Activated CD4-positive, alpha-beta T cell treated with anti-CD3 and anti-CD28 coated beads, Interleukin-2, amount 50 U/mL, for 1 hour (primary cell): Measurements from ENCODE around the gene ASH1L.
A peak's percentile ranks its signal among the peaks of the same experiment; 100 is the strongest.

Experiments
- DNase-seq: peaks from one replicate; pipeline ENCODE4 v3.0.0-alpha.2; 2020

ASH1L gene

DNA sequence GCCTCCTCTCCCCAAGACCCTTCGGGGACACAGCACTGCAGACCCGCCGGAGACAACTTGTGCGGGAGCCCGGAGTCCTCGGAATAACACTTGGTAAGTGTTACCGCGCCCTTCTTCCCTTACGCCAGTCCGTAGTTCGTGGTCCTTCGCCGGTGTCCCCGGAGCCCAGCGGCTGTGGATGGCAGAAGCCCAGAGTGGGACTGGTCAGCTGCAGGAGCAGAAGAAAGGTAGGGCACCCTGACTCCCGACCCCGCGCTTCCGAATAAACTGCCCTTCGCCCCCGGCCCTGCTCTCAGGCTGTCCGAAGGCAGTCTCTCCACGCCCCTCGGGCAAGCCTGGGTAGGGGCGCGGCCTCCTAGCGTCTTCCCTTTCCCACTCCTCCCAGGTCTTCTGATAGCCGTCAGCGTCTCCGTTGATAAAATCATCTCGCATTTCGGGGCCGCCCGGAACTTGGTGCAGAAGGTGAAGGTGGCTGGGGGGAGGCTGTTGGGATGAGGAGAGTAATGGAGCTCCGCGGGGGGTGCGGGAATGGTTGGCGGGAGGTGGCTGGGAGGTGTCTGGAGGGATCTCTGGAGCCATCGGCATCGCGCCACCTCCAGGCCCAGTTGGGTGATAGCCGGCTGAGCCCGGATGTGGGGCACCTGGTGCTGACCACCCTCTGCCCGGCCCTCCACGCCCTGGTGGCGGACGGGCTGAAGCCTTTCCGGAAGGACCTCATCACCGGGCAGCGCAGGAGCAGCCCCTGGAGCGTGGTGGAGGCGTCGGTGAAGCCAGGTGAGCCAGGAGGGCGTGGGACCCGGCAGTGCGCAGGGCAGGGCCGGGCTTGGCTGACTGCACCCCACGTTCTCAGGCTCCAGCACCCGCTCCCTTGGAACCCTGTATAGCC, 237.6 kb downstream of the ASH1L start:
- DNase-seq = no peak

DNA sequence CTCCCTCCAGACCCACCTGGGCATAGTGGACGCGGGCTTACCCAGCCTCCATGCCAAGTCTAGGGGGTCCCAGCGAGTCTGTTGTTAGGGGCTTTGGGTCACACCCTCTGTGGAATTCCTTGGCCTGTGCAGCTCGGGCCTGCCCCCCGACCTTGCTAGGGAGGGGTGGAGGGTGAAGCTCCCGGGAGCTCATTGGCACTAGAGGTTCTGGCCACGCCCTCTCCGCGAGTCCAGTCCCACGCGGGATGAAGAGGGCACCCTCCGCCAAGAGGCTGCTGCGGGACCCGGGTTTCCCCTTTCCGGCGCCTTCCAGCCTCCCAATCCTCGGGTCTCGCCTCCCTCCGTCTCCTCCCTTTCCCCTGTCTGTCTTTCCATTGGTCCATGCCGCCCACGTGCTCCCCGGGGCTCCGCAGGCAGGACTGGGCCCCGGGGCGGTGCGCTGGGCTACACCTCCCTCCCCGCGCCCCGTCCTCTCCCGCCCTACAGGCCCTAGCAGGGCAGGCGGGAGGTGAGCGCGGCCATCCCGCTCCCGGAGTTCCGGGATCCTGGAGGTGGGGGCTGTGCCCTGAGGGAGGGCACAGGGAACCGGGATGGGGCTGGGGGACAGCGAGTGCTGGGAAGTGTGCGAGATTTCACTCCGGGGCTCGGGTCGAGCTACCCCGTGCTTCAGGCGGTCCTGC, 238.4 kb downstream of the ASH1L start:
- DNase-seq = peak; percentile 81

GRCh38 chr1:155323729-155324036, 238.9 kb downstream of the ASH1L start:
- DNase-seq = peak; percentile 73

- peak; percentile 87 for DNase-seq
These were observed 239.5 kb downstream of the ASH1L start for GRCh38 chr1:155322953-155323728.

DNA sequence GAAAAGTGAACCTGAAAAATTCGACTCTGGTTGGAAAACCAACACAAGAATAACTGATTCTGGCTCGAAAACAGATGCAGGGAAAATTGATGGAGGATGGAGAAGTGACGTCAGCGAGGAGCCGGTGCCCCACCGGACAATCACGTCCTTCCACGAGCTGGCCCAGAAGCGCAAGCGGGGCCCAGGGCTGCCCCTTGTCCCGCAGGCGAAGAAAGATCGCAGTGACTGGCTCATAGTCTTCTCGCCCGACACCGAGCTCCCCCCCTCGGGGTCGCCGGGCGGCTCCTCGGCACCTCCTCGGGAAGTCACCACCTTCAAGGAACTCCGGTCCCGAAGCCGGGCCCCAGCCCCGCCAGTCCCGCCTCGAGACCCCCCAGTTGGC, 240.0 kb downstream of the ASH1L start:
- DNase-seq = no peak

DNA sequence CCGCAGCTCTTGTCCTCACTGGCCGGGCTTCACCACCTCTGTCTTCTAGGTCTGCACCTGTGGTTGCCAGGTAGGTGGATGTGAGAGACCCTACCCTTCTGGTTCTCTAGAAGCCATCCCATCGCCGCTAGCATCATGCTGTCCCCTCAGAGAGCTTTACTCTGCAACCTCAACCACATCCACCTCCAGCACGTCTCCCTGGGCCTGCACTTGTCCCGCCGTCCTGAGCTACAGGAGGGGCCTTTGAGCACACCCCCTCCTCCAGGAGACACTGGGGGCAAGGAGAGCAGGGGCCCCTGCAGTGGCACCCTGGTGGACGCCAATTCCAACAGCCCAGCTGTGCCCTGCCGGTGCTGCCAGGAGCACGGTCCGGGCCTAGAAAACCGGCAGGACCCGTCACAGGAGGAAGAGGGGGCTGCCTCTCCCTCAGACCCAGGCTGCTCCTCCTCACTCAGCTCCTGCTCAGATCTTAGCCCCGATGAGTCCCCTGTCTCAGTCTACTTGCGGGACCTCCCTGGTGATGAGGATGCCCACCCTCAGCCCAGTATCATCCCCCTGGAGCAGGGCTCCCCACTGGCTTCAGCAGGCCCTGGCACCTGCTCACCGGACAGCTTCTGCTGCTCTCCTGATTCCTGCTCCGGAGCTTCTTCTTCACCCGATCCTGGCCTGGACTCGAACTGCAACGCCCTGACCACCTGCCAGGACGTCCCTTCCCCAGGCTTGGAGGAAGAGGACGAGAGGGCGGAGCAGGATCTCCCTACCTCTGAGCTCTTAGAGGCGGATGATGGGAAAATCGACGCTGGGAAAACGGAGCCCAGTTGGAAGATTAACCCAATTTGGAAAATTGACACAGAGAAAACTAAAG, 240.7 kb downstream of the ASH1L start:
- no peak for DNase-seq

- DNase-seq = peak; percentile 69
These were observed 241.7 kb downstream of the ASH1L start, which contains the start of gene RUSC1 for GRCh38 chr1:155320661-155321617. TSS of gene RUSC1 (plus strand) at chr1:155320894. CDS start at chr1:155321774, 880 bp downstream.

- no peak for DNase-seq
These were observed 242.4 kb downstream of the ASH1L start for GRCh38 chr1:155320252-155320651.

GRCh38 chr1:155319536-155319935, 243.1 kb downstream of the ASH1L start:
- no peak for DNase-seq

- no peak for DNase-seq
These were observed 244.5 kb downstream of the ASH1L start for GRCh38 chr1:155318082-155318481.

DNA sequence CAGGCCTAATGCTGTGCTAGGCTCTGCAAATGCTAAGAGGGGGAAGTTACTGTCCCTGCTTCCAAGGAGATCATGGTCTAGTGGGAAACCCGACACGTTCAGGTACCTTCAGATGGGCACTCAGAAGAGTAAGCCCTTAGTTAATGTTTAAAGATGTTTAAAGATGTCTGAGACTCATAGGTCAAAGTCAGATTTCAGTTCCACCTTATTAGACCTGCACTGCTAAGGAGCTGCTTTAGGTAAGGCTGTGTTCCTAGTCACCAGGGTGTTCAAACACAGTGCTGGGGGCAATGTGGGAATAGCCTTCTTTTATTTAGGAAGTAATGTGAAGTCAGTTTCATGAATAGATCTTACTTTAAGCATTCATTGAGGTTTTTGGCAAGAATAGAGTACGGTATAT, 245.7 kb downstream of the ASH1L start:
- no peak for DNase-seq

GRCh38 chr1:155313261-155313660, 249.3 kb downstream of the ASH1L start:
- no peak for DNase-seq

- no peak for DNase-seq
These were observed 253.1 kb downstream of the ASH1L start for GRCh38 chr1:155309423-155310021.

DNA sequence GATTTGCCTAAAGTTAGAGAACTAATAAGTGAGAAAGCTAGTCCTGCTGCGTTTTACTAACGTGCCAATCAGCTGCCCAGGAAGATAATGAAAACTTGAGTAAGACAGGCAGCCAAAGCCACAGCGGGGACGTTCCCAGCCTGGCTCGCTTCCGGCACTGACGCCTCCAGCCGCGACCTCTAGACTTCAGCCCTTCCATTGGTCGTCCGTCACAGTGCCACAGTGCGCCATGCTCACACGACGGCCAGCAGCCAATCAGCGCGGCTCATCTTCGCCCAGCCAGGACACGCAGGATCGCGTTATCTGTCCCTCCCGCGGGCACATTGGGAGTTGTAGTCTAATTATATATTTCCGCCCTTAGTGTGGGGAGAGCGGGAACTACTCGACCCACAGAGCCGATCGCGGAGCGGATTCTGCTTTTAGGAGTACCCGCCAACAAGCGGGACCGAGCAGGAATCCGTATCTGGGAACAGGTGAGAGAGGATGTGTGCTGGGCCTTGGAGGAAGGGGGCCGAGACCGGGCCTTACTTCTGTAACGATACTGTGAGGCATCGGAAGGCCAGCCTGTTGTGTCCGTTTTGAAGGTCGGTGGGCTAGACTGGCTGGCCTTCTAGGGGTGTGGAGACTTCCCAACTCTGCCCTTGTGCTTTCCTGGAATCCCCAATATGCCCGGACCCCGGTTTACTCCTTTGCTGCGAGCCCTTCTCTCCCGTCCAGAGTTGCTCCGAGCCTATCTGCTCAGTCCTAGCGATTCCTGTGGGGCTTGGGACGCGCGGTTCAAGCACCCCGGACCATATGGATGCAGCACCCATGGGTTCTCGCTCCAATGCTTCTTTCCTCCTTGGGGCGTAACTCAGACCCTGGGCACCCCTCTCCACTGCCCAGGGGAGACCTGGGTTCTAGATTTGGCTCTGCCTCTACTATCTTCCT, 253.8 kb downstream of the ASH1L start, which contains the start of gene FDPS:
Gene FDPS (plus strand): TSS at position 374 of the 930 bp plus-strand sequence. CDS start 924 bp downstream, outside the sequence.
- peak; percentile 96 for DNase-seq

- no peak for DNase-seq
These were observed 255.3 kb downstream of the ASH1L start for GRCh38 chr1:155307247-155307740.

DNA sequence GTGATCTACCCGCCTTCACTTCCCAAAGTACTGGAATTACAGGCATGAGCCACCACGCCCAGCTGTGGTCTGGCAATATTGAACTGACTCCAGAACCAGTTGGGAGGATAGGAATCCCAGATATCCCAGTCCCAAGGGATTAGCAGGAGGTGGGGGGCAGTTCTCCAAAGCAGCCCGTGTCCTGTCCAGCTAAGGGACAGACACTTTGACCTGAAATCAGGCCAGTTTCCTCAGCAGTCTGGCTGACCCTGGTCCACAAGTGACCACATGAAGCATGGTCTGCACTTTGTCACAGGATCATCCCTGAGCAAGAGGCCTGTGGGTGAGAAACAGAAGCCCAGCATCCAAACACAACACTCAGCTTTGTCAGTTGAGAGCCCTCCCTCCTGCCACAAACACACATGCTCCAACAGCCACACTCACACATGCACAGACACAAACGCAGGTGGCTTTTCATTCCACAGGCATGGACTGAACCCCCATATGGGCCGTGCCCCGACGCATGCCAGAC, 256.7 kb downstream of the ASH1L start:
- DNase-seq = no peak

- DNase-seq = no peak
These were observed 258.0 kb downstream of the ASH1L start for GRCh38 chr1:155304558-155305063.

DNA sequence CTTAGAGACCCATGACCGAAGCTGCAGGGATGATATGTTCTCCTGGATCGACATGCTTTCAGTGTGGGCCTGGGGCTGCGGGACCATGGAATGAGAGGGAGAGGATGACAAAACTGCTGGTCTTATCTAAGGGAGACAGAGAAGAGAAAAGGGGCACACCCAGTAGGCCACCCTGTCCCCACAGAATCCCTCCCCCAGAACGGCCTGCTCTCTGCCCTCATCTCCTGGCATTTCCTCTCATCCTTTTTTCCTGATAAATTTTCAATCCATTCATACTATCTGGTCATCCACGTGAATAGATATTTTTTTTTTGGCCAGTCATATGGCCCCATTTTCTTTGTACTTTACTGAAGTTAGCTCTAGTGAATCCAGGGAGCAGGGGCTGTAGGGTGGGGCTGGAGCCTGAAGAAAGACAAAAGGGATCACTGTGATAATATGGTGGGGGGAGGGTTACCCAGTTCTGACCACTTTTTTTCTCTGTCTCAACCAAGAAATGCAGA, 261.2 kb downstream of the ASH1L start, which contains the start of gene PKLR:
Gene PKLR (minus strand): TSS at position 97 of the 500 bp plus-strand sequence. CDS start 43 bp downstream, at position 54.
- no peak for DNase-seq
